ENCODE measurements around the gene GREB1L.

- TF ChIP-seq, protein P1, sequence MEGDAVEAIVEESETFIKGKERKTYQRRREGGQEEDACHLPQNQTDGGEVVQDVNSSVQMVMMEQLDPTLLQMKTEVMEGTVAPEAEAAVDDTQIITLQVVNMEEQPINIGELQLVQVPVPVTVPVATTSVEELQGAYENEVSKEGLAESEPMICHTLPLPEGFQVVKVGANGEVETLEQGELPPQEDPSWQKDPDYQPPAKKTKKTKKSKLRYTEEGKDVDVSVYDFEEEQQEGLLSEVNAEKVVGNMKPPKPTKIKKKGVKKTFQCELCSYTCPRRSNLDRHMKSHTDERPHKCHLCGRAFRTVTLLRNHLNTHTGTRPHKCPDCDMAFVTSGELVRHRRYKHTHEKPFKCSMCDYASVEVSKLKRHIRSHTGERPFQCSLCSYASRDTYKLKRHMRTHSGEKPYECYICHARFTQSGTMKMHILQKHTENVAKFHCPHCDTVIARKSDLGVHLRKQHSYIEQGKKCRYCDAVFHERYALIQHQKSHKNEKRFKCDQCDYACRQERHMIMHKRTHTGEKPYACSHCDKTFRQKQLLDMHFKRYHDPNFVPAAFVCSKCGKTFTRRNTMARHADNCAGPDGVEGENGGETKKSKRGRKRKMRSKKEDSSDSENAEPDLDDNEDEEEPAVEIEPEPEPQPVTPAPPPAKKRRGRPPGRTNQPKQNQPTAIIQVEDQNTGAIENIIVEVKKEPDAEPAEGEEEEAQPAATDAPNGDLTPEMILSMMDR (IDR thresholded peaks at IDR 0.05) = no peak
- TF ChIP-seq POLR2A (IDR thresholded peaks at IDR 0.05) = no peak
Observed at GRCh38 chr18:21272016-21272579, 30.1 kb downstream of the GREB1L start.
